8988T (cell line): ENCODE measurements around the gene USP15.

ENCODE experiments used
- DNase-seq: peaks from one replicate; pipeline ENCODE4 v3.0.0; 2011

USP15 gene

GRCh38 chr12:62258941-62259630, 1.1 kb upstream of the USP15 start:
- no peak for DNase-seq

GRCh38 chr12:62259631-62259992, 592 bp upstream of the USP15 start:
- no peak for DNase-seq

GRCh38 chr12:62260733-62261683, 804 bp downstream of the USP15 start:
- DNase-seq = no peak

GRCh38 chr12:62261876-62262517, 1.8 kb downstream of the USP15 start:
- no peak for DNase-seq

GRCh38 chr12:62263232-62263631, 3.0 kb downstream of the USP15 start:
- no peak for DNase-seq

GRCh38 chr12:62263966-62264365, 3.8 kb downstream of the USP15 start:
- DNase-seq = no peak

- DNase-seq = no peak
Measured at GRCh38 chr12:62264706-62265105, 4.5 kb downstream of the USP15 start.

GRCh38 chr12:62265511-62265910, 5.3 kb downstream of the USP15 start:
- no peak for DNase-seq

GRCh38 chr12:62267026-62267425, 6.8 kb downstream of the USP15 start:
- no peak for DNase-seq

- no peak for DNase-seq
Measured at GRCh38 chr12:62267480-62267879, 7.3 kb downstream of the USP15 start.

- DNase-seq = no peak
Measured at GRCh38 chr12:62268956-62269355, 8.8 kb downstream of the USP15 start.

GRCh38 chr12:62269464-62270228, 9.4 kb downstream of the USP15 start:
- DNase-seq = no peak

GRCh38 chr12:62270384-62270783, 10.2 kb downstream of the USP15 start:
- DNase-seq = no peak

GRCh38 chr12:62270872-62271271, 10.7 kb downstream of the USP15 start:
- no peak for DNase-seq

GRCh38 chr12:62272936-62273552, 12.8 kb downstream of the USP15 start:
- DNase-seq = no peak

- no peak for DNase-seq
Measured at GRCh38 chr12:62273724-62274380, 13.6 kb downstream of the USP15 start.

- DNase-seq = no peak
Measured at GRCh38 chr12:62278022-62278421, 17.8 kb downstream of the USP15 start.

GRCh38 chr12:62279058-62279457, 18.9 kb downstream of the USP15 start:
- DNase-seq = no peak

GRCh38 chr12:62279961-62280360, 19.8 kb downstream of the USP15 start:
- DNase-seq = no peak

- DNase-seq = no peak
Measured at GRCh38 chr12:62282057-62282774, 22.0 kb downstream of the USP15 start.

GRCh38 chr12:62284749-62285148, 24.5 kb downstream of the USP15 start:
- DNase-seq = no peak
